RKO (cell line): ENCODE results near the gene HYLS1.
A peak's percentile ranks its signal among the peaks of the same experiment; 100 is the strongest.
"Not testable (repeated sequence)": the region's sequence is repeated elsewhere in the genome, so short reads cannot be mapped to it uniquely, and the experiment has no call there.

ENCODE experiments used
- DNase-seq: peaks from one replicate; pipeline ENCODE4 v3.0.0-alpha.2; 2016; ENCODE audit warnings: low spot score

HYLS1 gene

GRCh38 chr11:125887373-125888324, at the start of gene HYLS1:
Gene HYLS1, plus strand, starts transcription at chr11:125887668. Its CDS starts 11,701 bp downstream, at chr11:125899369.
- peak; percentile 86 for DNase-seq

GRCh38 chr11:125842321-125842948, 45.0 kb upstream of the HYLS1 start:
- DNase-seq = no peak

- DNase-seq = no peak
Observed at GRCh38 chr11:125846188-125846587, 41.3 kb upstream of the HYLS1 start.

- not testable (repeated sequence) for DNase-seq
Observed at GRCh38 chr11:125857670-125858069, 29.8 kb upstream of the HYLS1 start.

- not testable (repeated sequence) for DNase-seq
Observed at GRCh38 chr11:125862786-125863185, 24.7 kb upstream of the HYLS1 start.

GRCh38 chr11:125865354-125865753, 22.1 kb upstream of the HYLS1 start:
- DNase-seq = not testable (repeated sequence)

- DNase-seq = no peak
Observed at GRCh38 chr11:125869521-125869920, 17.9 kb upstream of the HYLS1 start.

- DNase-seq = no peak
Observed at GRCh38 chr11:125871391-125872137, 15.9 kb upstream of the HYLS1 start.

- peak; percentile 19 for DNase-seq
Observed at GRCh38 chr11:125872138-125872491, 15.4 kb upstream of the HYLS1 start.

- DNase-seq = no peak
Observed at GRCh38 chr11:125873881-125874555, 13.4 kb upstream of the HYLS1 start.

- peak; percentile 71 for DNase-seq
Observed at GRCh38 chr11:125874556-125875124, 12.8 kb upstream of the HYLS1 start.

- no peak for DNase-seq
Observed at GRCh38 chr11:125881291-125881690, 6.2 kb upstream of the HYLS1 start.

- no peak for DNase-seq
Observed at GRCh38 chr11:125883375-125883774, 4.1 kb upstream of the HYLS1 start.

- DNase-seq = no peak
Observed at GRCh38 chr11:125886997-125887372, 483 bp upstream of the HYLS1 start.

- no peak for DNase-seq
Observed at GRCh38 chr11:125890447-125891100, 3.1 kb downstream of the HYLS1 start.

GRCh38 chr11:125892071-125892470, 4.6 kb downstream of the HYLS1 start:
- no peak for DNase-seq

- DNase-seq = no peak
Observed at GRCh38 chr11:125892994-125893393, 5.5 kb downstream of the HYLS1 start.

GRCh38 chr11:125901872-125902271, 14.4 kb downstream of the HYLS1 start:
- DNase-seq = no peak

GRCh38 chr11:125902277-125902926, 14.9 kb downstream of the HYLS1 start:
- peak; percentile 21 for DNase-seq

GRCh38 chr11:125902927-125903710, 15.7 kb downstream of the HYLS1 start, which contains the start of gene PUS3:
Gene PUS3, minus strand, starts transcription at chr11:125903206. Its CDS starts 6,922 bp downstream, at chr11:125896284.
- DNase-seq = peak; percentile 89
